ENCODE measurements around the gene SEPTIN2. TPM values are rescaled to one million over a fixed set of nuclear protein-coding genes. Genes with fewer than 3 reads are reported as not detected.
"Not testable (repeated sequence)": the region's sequence is repeated elsewhere in the genome, so short reads cannot be mapped to it uniquely, and the experiment has no call there.

Gene SEPTIN2
- total RNA-seq, 2 experiments from 2014 or later, result 198 to 275 TPM

GRCh38 chr2:241317391-241317790 is 1.7 kb downstream of the SEPTIN2 start:
- H3K36me3 ChIP-seq (ENCODE audit: insufficient read depth, low read length), result peaks cover 52% of the 10 kb centered on the region
- CTCF ChIA-PET (ENCODE audit: unreplicated experiment), result no interaction called here
- peaks cover 57% of the 10 kb centered on the region for H4K20me1 ChIP-seq (ENCODE audit: insufficient read depth, low read length)
- BruUV-seq (replicated peaks), result TSS peak; percentile 51
- H3K4me2 ChIP-seq (ENCODE audit: low read length), result peak overlapping the region; percentile 86
- DNase-seq (ENCODE audit: low spot score), result peak; percentile 36
- no peak for TF ChIP-seq CTCF (conservative IDR thresholded peaks at IDR 0.05; ENCODE audit: low read length)
- no peak for TF ChIP-seq EZH2phosphoT487 (IDR thresholded peaks at IDR 0.05; ENCODE audit: borderline replicate concordance, low read depth, low read length)
- peak overlapping the region; percentile 96 for H3K4me3 ChIP-seq (ENCODE audit: low read depth, low read length, poor library complexity, severe bottlenecking)
- no peak overlapping the region for H2AFZ ChIP-seq (ENCODE audit: low read length)
- peak overlapping the region; percentile 87 for H3K27ac ChIP-seq (ENCODE audit: low read depth, low read length, poor library complexity, severe bottlenecking)
- intact Hi-C loops (cut with micrococcal nuclease; ENCODE audit: unreplicated experiment), result loop anchor here (5.0 to 10.0 kb wide), 2 partner anchors 385 to 733 kb away; partner anchors contain the start of genes CAPN10 and ING5
- H3K4me1 ChIP-seq (ENCODE audit: insufficient read depth, low read length, poor library complexity, severe bottlenecking), result peaks cover 68% of the 10 kb centered on the region
- POLR2A ChIA-PET, result interaction anchor here (1.1 kb wide), 1 partner anchor 41 kb away, joined by 4 read pairs; no protein-coding TSS in a partner anchor
- no peaks in the 10 kb centered on the region for H3K9me2 ChIP-seq (ENCODE audit: insufficient read depth, low read length)
- no peaks in the 10 kb centered on the region for H3K9me3 ChIP-seq (ENCODE audit: low read length)
- H3K79me2 ChIP-seq (ENCODE audit: insufficient read depth, low read depth, low read length), result peaks cover 88% of the 10 kb centered on the region

- H3K9me2 ChIP-seq (ENCODE audit: insufficient read depth, low read length); H3K27ac ChIP-seq (ENCODE audit: low read depth, low read length, poor library complexity, severe bottlenecking); H2AFZ ChIP-seq (ENCODE audit: low read length); DNase-seq (ENCODE audit: low spot score); BruUV-seq (replicated peaks); CTCF ChIA-PET (ENCODE audit: unreplicated experiment); H3K9me3 ChIP-seq (ENCODE audit: low read length): not testable (repeated sequence)
- H3K36me3 ChIP-seq (ENCODE audit: insufficient read depth, low read length), result peaks cover 62% of the 10 kb centered on the region
- peaks cover 70% of the 10 kb centered on the region for H3K4me1 ChIP-seq (ENCODE audit: insufficient read depth, low read length, poor library complexity, severe bottlenecking)
- intact Hi-C loops (cut with micrococcal nuclease; ENCODE audit: unreplicated experiment), result loop anchor here (5.0 to 10.0 kb wide), 2 partner anchors 383 to 734 kb away; partner anchors contain the start of genes CAPN10 and ING5
- POLR2A ChIA-PET, result interaction anchor here (0.5 to 1.5 kb wide), 7 partner anchors 13 to 172 kb away, joined by 3 to 5 read pairs (median 3); no protein-coding TSS in a partner anchor
- H3K79me2 ChIP-seq (ENCODE audit: insufficient read depth, low read depth, low read length), result peaks cover 88% of the 10 kb centered on the region
- peaks cover 57% of the 10 kb centered on the region for H4K20me1 ChIP-seq (ENCODE audit: insufficient read depth, low read length)
- peak overlapping the region; percentile 86 for H3K4me2 ChIP-seq (ENCODE audit: low read length)
- H3K4me3 ChIP-seq (ENCODE audit: low read depth, low read length, poor library complexity, severe bottlenecking), result peak overlapping the region; percentile 96
These were observed 3.1 kb downstream of the SEPTIN2 start for GRCh38 chr2:241318830-241319229.

GRCh38 chr2:241320394-241320793 is 4.7 kb downstream of the SEPTIN2 start:
- H4K20me1 ChIP-seq (ENCODE audit: insufficient read depth, low read length), result peaks cover 65% of the 10 kb centered on the region
- no peak overlapping the region for H2AFZ ChIP-seq (ENCODE audit: low read length)
- ChIA-PET POLR2A (interaction anchor here (1.1 kb wide), 1 partner anchor 11 kb away, joined by 3 read pairs; no protein-coding TSS in a partner anchor), CTCF (ENCODE audit: unreplicated experiment) (no interaction called here)
- H3K9me3 ChIP-seq (ENCODE audit: low read length), result no peaks in the 10 kb centered on the region
- H3K4me3 ChIP-seq (ENCODE audit: low read depth, low read length, poor library complexity, severe bottlenecking), result no peak overlapping the region
- H3K9me2 ChIP-seq (ENCODE audit: insufficient read depth, low read length), result no peaks in the 10 kb centered on the region
- H3K27ac ChIP-seq (ENCODE audit: low read depth, low read length, poor library complexity, severe bottlenecking), result no peak overlapping the region
- H3K4me1 ChIP-seq (ENCODE audit: insufficient read depth, low read length, poor library complexity, severe bottlenecking), result peaks cover 79% of the 10 kb centered on the region
- peaks cover 94% of the 10 kb centered on the region for H3K79me2 ChIP-seq (ENCODE audit: insufficient read depth, low read depth, low read length)
- TF ChIP-seq EZH2phosphoT487 (IDR thresholded peaks at IDR 0.05; ENCODE audit: borderline replicate concordance, low read depth, low read length) (no peak), CTCF (conservative IDR thresholded peaks at IDR 0.05; ENCODE audit: low read length) (no peak)
- H3K36me3 ChIP-seq (ENCODE audit: insufficient read depth, low read length), result peaks cover 78% of the 10 kb centered on the region
- H3K4me2 ChIP-seq (ENCODE audit: low read length), result peak overlapping the region; percentile 86
- no TSS peak for BruUV-seq (replicated peaks)
- DNase-seq (ENCODE audit: low spot score), result no peak
- intact Hi-C loops (cut with micrococcal nuclease; ENCODE audit: unreplicated experiment), result no loop called here

Data from OCI-LY7 (cell line).